ENCODE data around the gene ATP6V1E1.

Gene ATP6V1E1

GRCh38 chr22:17549183-17549582, 79.4 kb downstream of the ATP6V1E1 start:
- DNase-seq: no peak
- Histone ChIP-seq H3K4me3 (ENCODE audit: low read depth, low read length) (no peak overlapping the region), H3K27me3 (ENCODE audit: insufficient read depth, low read depth, severe bottlenecking) (no peaks in the 10 kb centered on the region), H3K9me3 (ENCODE audit: severe bottlenecking) (no peaks in the 10 kb centered on the region), H3K36me3 (no peaks in the 10 kb centered on the region), H3K27ac (no peak overlapping the region)
- TF ChIP-seq, protein P1, sequence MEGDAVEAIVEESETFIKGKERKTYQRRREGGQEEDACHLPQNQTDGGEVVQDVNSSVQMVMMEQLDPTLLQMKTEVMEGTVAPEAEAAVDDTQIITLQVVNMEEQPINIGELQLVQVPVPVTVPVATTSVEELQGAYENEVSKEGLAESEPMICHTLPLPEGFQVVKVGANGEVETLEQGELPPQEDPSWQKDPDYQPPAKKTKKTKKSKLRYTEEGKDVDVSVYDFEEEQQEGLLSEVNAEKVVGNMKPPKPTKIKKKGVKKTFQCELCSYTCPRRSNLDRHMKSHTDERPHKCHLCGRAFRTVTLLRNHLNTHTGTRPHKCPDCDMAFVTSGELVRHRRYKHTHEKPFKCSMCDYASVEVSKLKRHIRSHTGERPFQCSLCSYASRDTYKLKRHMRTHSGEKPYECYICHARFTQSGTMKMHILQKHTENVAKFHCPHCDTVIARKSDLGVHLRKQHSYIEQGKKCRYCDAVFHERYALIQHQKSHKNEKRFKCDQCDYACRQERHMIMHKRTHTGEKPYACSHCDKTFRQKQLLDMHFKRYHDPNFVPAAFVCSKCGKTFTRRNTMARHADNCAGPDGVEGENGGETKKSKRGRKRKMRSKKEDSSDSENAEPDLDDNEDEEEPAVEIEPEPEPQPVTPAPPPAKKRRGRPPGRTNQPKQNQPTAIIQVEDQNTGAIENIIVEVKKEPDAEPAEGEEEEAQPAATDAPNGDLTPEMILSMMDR (IDR thresholded peaks at IDR 0.05; ENCODE audit: low read depth, low read length): no peak

DNA sequence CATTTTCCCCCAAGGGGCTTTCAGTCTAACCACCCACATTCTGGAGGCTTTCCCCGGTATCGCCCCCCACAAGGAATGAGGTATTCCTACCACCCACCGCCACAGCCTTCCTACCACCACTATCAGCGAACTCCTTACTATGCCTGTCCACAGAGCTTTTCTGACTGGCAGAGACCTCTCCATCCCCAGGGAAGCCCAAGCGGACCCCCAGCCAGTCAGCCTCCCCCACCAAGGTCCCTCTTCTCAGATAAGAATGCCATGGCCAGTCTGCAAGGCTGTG, 79.9 kb downstream of the ATP6V1E1 start:
- Histone ChIP-seq H3K4me3 (ENCODE audit: low read depth, low read length) (no peak overlapping the region), H3K27me3 (ENCODE audit: insufficient read depth, low read depth, severe bottlenecking) (no peaks in the 10 kb centered on the region), H3K27ac (no peak overlapping the region), H3K36me3 (no peaks in the 10 kb centered on the region), H3K9me3 (ENCODE audit: severe bottlenecking) (no peaks in the 10 kb centered on the region)
- DNase-seq: no peak
- TF ChIP-seq, protein P1 (IDR thresholded peaks at IDR 0.05; ENCODE audit: low read depth, low read length): no peak

DNA sequence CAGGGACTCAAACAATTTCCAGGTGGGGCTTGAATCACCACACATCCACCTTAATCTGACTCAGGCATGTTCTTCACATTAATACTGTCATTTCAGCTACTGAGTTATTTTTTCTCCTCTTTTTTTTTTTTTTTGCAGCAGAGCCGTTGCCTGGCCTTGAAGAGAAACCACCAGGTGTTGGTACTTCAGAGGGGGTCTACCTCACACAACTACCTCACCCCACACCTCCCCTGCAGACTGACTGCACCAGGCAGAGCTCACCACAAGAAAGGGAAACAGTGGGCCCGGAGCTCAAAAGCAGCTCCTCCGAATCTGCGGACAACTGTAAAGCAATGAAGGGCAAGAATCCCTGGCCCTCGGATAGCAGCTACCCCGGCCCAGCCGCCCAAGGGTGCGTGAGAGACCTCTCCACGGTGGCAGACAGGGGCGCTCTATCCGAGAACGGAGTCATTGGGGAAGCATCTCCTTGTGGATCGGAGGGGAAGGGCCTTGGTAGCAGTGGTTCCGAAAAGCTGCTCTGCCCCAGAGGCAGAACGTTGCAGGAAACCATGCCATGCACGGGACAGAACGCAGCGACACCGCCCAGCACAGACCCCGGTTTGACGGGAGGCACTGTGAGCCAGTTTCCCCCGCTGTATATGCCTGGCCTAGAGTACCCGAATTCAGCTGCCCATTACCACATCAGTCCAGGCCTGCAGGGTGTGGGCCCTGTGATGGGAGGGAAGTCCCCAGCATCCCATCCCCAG, 80.4 kb downstream of the ATP6V1E1 start:
- H3K9me3 ChIP-seq (ENCODE audit: severe bottlenecking): no peaks in the 10 kb centered on the region
- no peak overlapping the region for H3K27ac ChIP-seq
- no peak for DNase-seq
- H3K4me3 ChIP-seq (ENCODE audit: low read depth, low read length): no peak overlapping the region
- no peaks in the 10 kb centered on the region for H3K27me3 ChIP-seq (ENCODE audit: insufficient read depth, low read depth, severe bottlenecking)
- TF ChIP-seq, protein P1 (IDR thresholded peaks at IDR 0.05; ENCODE audit: low read depth, low read length): no peak
- H3K36me3 ChIP-seq: no peaks in the 10 kb centered on the region

DNA sequence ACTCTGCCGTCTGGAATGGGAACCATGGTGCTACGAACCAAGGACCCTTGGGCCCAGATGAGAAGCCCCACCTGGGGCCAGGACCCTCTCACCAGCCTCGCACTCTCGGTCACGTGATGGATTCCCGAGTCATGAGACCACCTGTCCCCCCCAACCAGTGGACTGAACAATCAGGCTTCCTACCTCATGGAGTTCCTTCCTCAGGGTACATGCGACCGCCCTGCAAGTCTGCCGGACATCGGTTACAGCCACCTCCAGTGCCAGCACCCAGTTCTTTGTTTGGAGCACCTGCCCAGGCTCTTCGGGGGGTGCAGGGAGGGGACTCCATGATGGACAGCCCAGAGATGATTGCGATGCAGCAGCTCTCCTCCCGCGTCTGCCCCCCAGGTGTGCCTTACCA, 86.1 kb downstream of the ATP6V1E1 start:
- Histone ChIP-seq H3K27ac (no peak overlapping the region), H3K36me3 (no peaks in the 10 kb centered on the region), H3K27me3 (ENCODE audit: insufficient read depth, low read depth, severe bottlenecking) (no peaks in the 10 kb centered on the region), H3K4me3 (ENCODE audit: low read depth, low read length) (no peak overlapping the region), H3K9me3 (ENCODE audit: severe bottlenecking) (no peaks in the 10 kb centered on the region)
- TF ChIP-seq, protein P1 (IDR thresholded peaks at IDR 0.05; ENCODE audit: low read depth, low read length): no peak
- DNase-seq: no peak

Data from WERI-Rb-1 (cell line).